ENCODE data around the gene FGF11. TPM values are rescaled to one million over a fixed set of nuclear protein-coding genes. Genes with fewer than 3 reads are reported as not detected.
"Not testable (repeated sequence)": the region's sequence is repeated elsewhere in the genome, so short reads cannot be mapped to it uniquely, and the experiment has no call there.

The FGF11 gene
- total RNA-seq, 4 donors from 2014 or later = 1.6 to 2.4 (median 1.9) TPM; not detected in 1

- no peak overlapping the region for H3K27ac ChIP-seq
- intact Hi-C loops (cut with DNase I; ENCODE audit: low total_unique reads) = no loop called here
- H3K9me3 ChIP-seq = no peaks in the 10 kb centered on the region
- peaks cover 13 to 34% (median 20%) of the 10 kb centered on the region in 4 donors for H3K4me1 ChIP-seq
- H3K36me3 ChIP-seq = no peaks in the 10 kb centered on the region
- no peak overlapping the region for H3K4me3 ChIP-seq
- in situ Hi-C loops (cut with MboI; ENCODE audit: low pct_ligation_motif_present in 1 of 4, low pct_unique_long_range_greater_than_20kb in 1 of 4, low sequenced_read_pairs in 3 of 4) = no loop called here
- TF ChIP-seq, protein P1, sequence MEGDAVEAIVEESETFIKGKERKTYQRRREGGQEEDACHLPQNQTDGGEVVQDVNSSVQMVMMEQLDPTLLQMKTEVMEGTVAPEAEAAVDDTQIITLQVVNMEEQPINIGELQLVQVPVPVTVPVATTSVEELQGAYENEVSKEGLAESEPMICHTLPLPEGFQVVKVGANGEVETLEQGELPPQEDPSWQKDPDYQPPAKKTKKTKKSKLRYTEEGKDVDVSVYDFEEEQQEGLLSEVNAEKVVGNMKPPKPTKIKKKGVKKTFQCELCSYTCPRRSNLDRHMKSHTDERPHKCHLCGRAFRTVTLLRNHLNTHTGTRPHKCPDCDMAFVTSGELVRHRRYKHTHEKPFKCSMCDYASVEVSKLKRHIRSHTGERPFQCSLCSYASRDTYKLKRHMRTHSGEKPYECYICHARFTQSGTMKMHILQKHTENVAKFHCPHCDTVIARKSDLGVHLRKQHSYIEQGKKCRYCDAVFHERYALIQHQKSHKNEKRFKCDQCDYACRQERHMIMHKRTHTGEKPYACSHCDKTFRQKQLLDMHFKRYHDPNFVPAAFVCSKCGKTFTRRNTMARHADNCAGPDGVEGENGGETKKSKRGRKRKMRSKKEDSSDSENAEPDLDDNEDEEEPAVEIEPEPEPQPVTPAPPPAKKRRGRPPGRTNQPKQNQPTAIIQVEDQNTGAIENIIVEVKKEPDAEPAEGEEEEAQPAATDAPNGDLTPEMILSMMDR (IDR thresholded peaks at IDR 0.05) = no peak
- TF ChIP-seq EP300 (IDR thresholded peaks at IDR 0.05; ENCODE audit: low read depth) (no peak), POLR2AphosphoS5 (IDR thresholded peaks at IDR 0.05) (no peak), POLR2A (IDR thresholded peaks at IDR 0.05) (no peak)
- DNase-seq = no peak
- no peaks in the 10 kb centered on the region for H3K27me3 ChIP-seq
- WGBS, 2 donors (ENCODE audit: low coverage in 1 of 2) = 83 to 90% methylated on average over 2 of the region's 2 CpGs
Measured at GRCh38 chr17:7471729-7472128, 32.4 kb downstream of the FGF11 start.

DNA sequence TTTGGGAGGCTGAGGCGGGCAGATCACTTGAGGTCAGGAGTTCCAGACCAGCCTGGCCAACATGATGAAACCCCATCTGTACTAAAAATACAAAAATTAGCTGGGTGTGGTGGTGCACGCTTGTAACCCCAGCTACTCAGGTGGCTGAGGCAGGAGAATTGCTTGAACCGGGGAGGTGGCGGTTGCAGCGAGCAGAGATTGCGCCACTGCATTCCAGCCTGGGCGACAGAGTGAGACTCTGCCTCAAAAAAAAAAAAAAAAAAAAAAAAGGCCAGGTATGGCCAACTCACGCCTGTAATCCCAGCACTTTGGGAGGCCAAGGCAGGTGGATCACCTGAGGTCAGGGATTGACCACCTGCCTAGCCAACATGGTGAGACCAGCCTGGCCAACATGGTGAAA lies 35.5 kb downstream of the FGF11 start:
- H3K9me3 ChIP-seq; intact Hi-C loops (cut with DNase I; ENCODE audit: low total_unique reads); H3K36me3 ChIP-seq; DNase-seq; H3K4me3 ChIP-seq; H3K27me3 ChIP-seq; in situ Hi-C loops (cut with MboI; ENCODE audit: low pct_ligation_motif_present in 1 of 4, low pct_unique_long_range_greater_than_20kb in 1 of 4, low sequenced_read_pairs in 3 of 4): not testable (repeated sequence)
- H3K27ac ChIP-seq = peak overlapping the region in 3 of 4 donors; percentile 95 to 100 (median 99)
- peaks cover 13 to 38% (median 25%) of the 10 kb centered on the region in 4 donors for H3K4me1 ChIP-seq
- WGBS, 2 donors (ENCODE audit: low coverage in 1 of 2) = 90 to 100% methylated on average over 1 to 8 of the region's 8 CpGs

DNA sequence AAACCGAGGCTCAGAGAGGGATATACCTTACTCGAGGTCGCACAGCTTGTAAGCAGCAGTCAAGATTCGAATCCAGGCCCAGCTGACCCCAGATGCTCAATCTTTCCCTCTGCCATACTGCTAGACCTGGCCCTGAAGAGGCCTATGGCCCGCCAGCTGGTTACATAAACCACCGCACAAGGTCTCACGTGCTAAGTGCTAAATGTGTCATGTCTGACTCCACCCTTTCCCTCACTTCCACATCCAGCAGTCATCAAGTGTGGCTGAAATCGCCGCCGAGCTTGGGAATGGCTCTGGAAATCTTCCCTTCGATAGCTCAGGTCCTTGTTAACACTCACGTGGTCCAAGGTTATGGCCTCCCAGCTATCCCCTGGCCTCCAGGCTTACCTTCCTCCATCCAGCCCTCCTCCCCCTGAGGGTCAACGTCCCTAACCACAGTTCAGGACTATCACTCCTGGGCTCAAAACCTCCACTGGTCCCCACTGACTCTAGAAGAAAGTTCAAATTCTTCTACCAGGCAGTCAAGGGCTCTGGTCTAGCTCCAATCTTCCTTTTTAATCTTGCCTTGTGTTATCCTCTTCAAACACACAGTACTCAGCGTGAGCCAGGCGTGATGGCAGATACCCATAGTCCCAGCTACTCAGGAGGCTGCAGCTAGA lies 36.6 kb downstream of the FGF11 start:
- WGBS, 2 donors (ENCODE audit: low coverage in 1 of 2) = 66 to 73% methylated on average over 12 to 15 of the region's 15 CpGs
- intact Hi-C loops (cut with DNase I; ENCODE audit: low total_unique reads) = no loop called here
- H3K4me3 ChIP-seq = no peak overlapping the region
- peaks cover 17 to 43% (median 30%) of the 10 kb centered on the region in 4 donors for H3K4me1 ChIP-seq
- H3K36me3 ChIP-seq = no peaks in the 10 kb centered on the region
- no peaks in the 10 kb centered on the region for H3K9me3 ChIP-seq
- H3K27me3 ChIP-seq = no peaks in the 10 kb centered on the region
- peak; percentile 43 for DNase-seq
- H3K27ac ChIP-seq = peak overlapping the region; percentile 95 to 100 (median 99)
- in situ Hi-C loops (cut with MboI; ENCODE audit: low pct_ligation_motif_present in 1 of 4, low pct_unique_long_range_greater_than_20kb in 1 of 4, low sequenced_read_pairs in 3 of 4) = no loop called here
- TF ChIP-seq POLR2AphosphoS5 (IDR thresholded peaks at IDR 0.05) = peak; percentile 36 to 64 (median 57)
- TF ChIP-seq, protein P1 (IDR thresholded peaks at IDR 0.05) = no peak

GRCh38 chr17:7476494-7476893 lies 37.2 kb downstream of the FGF11 start:
- H3K36me3 ChIP-seq = no peaks in the 10 kb centered on the region
- in situ Hi-C loops (cut with MboI; ENCODE audit: low pct_ligation_motif_present in 1 of 4, low pct_unique_long_range_greater_than_20kb in 1 of 4, low sequenced_read_pairs in 3 of 4) (no loop called here), intact Hi-C loops (cut with DNase I; ENCODE audit: low total_unique reads) (no loop called here)
- peak overlapping the region; percentile 95 to 100 (median 99) for H3K27ac ChIP-seq
- WGBS, 2 donors (ENCODE audit: low coverage in 1 of 2) = 28 to 38% methylated on average over 2 to 3 of the region's 3 CpGs
- H3K4me3 ChIP-seq = no peak overlapping the region
- no peak for DNase-seq
- H3K4me1 ChIP-seq = peaks cover 17 to 43% (median 30%) of the 10 kb centered on the region in 4 donors
- H3K27me3 ChIP-seq = no peaks in the 10 kb centered on the region
- H3K9me3 ChIP-seq = no peaks in the 10 kb centered on the region
- TF ChIP-seq EP300 (IDR thresholded peaks at IDR 0.05; ENCODE audit: low read depth) = no peak
- no peak for TF ChIP-seq POLR2AphosphoS5 (IDR thresholded peaks at IDR 0.05)
- TF ChIP-seq POLR2A (IDR thresholded peaks at IDR 0.05) = no peak
- TF ChIP-seq, protein P1 (IDR thresholded peaks at IDR 0.05) = no peak

DNA sequence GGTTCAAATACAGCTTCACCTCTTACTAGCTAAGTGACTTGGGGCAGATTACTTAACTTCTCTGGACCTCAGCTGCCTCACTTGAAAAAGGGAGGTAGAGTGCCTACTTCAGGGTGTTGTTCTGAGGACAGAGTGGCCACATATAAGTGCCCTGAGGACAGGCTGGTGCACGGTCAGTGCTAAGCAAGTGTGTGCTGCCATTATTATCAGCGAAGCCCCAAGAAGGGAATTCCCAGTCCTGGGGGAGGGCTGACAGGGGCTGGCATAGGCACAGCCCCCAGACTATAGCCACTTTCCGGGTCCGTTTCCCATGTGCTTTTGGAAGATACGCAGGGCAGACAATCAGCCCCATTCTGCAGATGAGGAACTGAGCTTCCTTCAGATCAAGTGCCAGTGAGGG lies 37.6 kb downstream of the FGF11 start:
- Histone ChIP-seq H3K27ac (peak overlapping the region; percentile 95 to 100 (median 99)), H3K4me1 (peaks cover 17 to 42% (median 29%) of the 10 kb centered on the region in 4 donors), H3K4me3 (peak overlapping the region in 1 of 4 donors; percentile 90), H3K9me3 (no peaks in the 10 kb centered on the region), H3K27me3 (no peaks in the 10 kb centered on the region), H3K36me3 (no peaks in the 10 kb centered on the region)
- in situ Hi-C loops (cut with MboI; ENCODE audit: low pct_ligation_motif_present in 1 of 4, low pct_unique_long_range_greater_than_20kb in 1 of 4, low sequenced_read_pairs in 3 of 4) (no loop called here), intact Hi-C loops (cut with DNase I; ENCODE audit: low total_unique reads) (no loop called here)
- 70 to 93% methylated on average over 2 to 5 of the region's 5 CpGs for WGBS, 2 donors (ENCODE audit: low coverage in 1 of 2)
- TF ChIP-seq POLR2AphosphoS5 (IDR thresholded peaks at IDR 0.05) = no peak
- no peak for TF ChIP-seq EP300 (IDR thresholded peaks at IDR 0.05; ENCODE audit: low read depth)
- TF ChIP-seq, protein P1 (IDR thresholded peaks at IDR 0.05) = no peak
- no peak for TF ChIP-seq POLR2A (IDR thresholded peaks at IDR 0.05)
- DNase-seq = no peak
